ENCODE measurements around the gene KDM4D. TPM values are rescaled to one million over a fixed set of nuclear protein-coding genes. Genes with fewer than 3 reads are reported as not detected.

Gene KDM4D
- polyA plus RNA-seq, 3 donors = 0.03 to 0.16 TPM; not detected in 1

GRCh38 chr11:94934362-94934761, 39.1 kb upstream of the KDM4D start:
- Mint-ChIP-seq H3K4me3 (no peak overlapping the region), H3K4me1 (no peaks in the 10 kb centered on the region), H3K27me3 (ENCODE audit: low read depth in 3 of 3) (peaks cover 1 to 5% (median 3%) of the 10 kb centered on the region in 3 donors), H3K36me3 (no peaks in the 10 kb centered on the region), H3K9me3 (peaks cover 0 to 2% (median 0%) of the 10 kb centered on the region in 7 donors), H3K27ac (peak overlapping the region in 1 of 7 donors; percentile 65)
- no peak overlapping the region for H3K4me2 ChIP-seq (replicated peaks; ENCODE audit: extremely low read depth, low read length, poor library complexity, severe bottlenecking)
- intact Hi-C loops (cut with micrococcal nuclease) = no loop called here
- no peak for DNase-seq
- WGBS (ENCODE audit: insufficient coverage) = 88% methylated on average over 3 of the region's 4 CpGs
- no peak overlapping the region for H3K9ac ChIP-seq (ENCODE audit: insufficient read depth, low read length, poor library complexity, severe bottlenecking)
- no peak for TF ChIP-seq CTCF (IDR thresholded peaks at IDR 0.05)
- no peaks in the 10 kb centered on the region for H4K20me1 ChIP-seq (ENCODE audit: insufficient read depth, low read length)
- no peaks in the 10 kb centered on the region for H3K9me3 ChIP-seq (replicated peaks in 1 of 2; ENCODE audit: control insufficient read depth in 1 of 2, insufficient read depth in 1 of 2, low read length in 2 of 2)
- H3K27ac ChIP-seq (ENCODE audit: low read depth in 1 of 2, low read length in 2 of 2) = no peak overlapping the region
- no peaks in the 10 kb centered on the region for H3K27me3 ChIP-seq (ENCODE audit: control insufficient read depth in 2 of 2, insufficient read depth in 2 of 2, low read length in 2 of 2)
- H3K36me3 ChIP-seq (replicated peaks in 1 of 2; ENCODE audit: control insufficient read depth in 1 of 2, insufficient read depth in 2 of 2, low read length in 2 of 2) = no peaks in the 10 kb centered on the region
- no peaks in the 10 kb centered on the region for H3K79me2 ChIP-seq (ENCODE audit: insufficient read depth, low read length)
- no peak overlapping the region for H2AFZ ChIP-seq (ENCODE audit: insufficient read depth, low read depth, low read length, poor library complexity, severe bottlenecking)
- no peak overlapping the region for H3K4me3 ChIP-seq (replicated peaks in 1 of 3; ENCODE audit: low read depth in 2 of 3, low read length in 3 of 3)
- no peaks in the 10 kb centered on the region for H3K4me1 ChIP-seq (ENCODE audit: control insufficient read depth in 1 of 2, insufficient read depth in 2 of 2, low read length in 2 of 2)

DNA sequence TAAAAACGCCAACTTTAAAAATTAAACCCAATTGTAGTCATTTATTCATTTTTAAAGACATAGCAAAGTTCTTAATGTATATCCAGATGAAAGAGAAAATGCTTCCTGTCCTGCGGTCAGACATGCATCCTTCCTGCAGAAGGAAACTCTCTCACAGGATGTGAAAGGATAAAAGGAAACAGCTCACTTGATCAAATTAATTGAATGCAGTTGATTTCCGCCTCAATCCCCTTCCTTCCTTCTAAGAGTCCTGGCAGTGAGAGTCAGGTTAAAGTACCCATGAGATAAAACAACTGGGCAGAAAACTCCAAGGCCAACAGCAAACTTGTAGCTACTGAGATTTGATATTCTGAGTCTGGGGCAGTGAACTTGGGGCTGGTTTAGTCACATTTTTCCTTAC, 38.7 kb upstream of the KDM4D start:
- Mint-ChIP-seq H3K9me3 (peaks cover 0 to 2% (median 0%) of the 10 kb centered on the region in 7 donors), H3K27me3 (ENCODE audit: low read depth in 3 of 3) (peaks cover 1 to 5% (median 3%) of the 10 kb centered on the region in 3 donors), H3K4me1 (no peaks in the 10 kb centered on the region), H3K4me3 (no peak overlapping the region), H3K27ac (no peak overlapping the region), H3K36me3 (no peaks in the 10 kb centered on the region)
- Histone ChIP-seq H3K9me3 (replicated peaks in 1 of 2; ENCODE audit: control insufficient read depth in 1 of 2, insufficient read depth in 1 of 2, low read length in 2 of 2) (no peaks in the 10 kb centered on the region), H3K79me2 (ENCODE audit: insufficient read depth, low read length) (no peaks in the 10 kb centered on the region), H3K4me3 (replicated peaks in 1 of 3; ENCODE audit: low read depth in 2 of 3, low read length in 3 of 3) (no peak overlapping the region), H3K36me3 (replicated peaks in 1 of 2; ENCODE audit: control insufficient read depth in 1 of 2, insufficient read depth in 2 of 2, low read length in 2 of 2) (no peaks in the 10 kb centered on the region), H2AFZ (ENCODE audit: insufficient read depth, low read depth, low read length, poor library complexity, severe bottlenecking) (no peak overlapping the region), H3K4me2 (replicated peaks; ENCODE audit: extremely low read depth, low read length, poor library complexity, severe bottlenecking) (no peak overlapping the region), H3K9ac (ENCODE audit: insufficient read depth, low read length, poor library complexity, severe bottlenecking) (no peak overlapping the region), H3K27me3 (ENCODE audit: control insufficient read depth in 2 of 2, insufficient read depth in 2 of 2, low read length in 2 of 2) (no peaks in the 10 kb centered on the region), H3K4me1 (ENCODE audit: control insufficient read depth in 1 of 2, insufficient read depth in 2 of 2, low read length in 2 of 2) (no peaks in the 10 kb centered on the region), H4K20me1 (ENCODE audit: insufficient read depth, low read length) (no peaks in the 10 kb centered on the region), H3K27ac (ENCODE audit: low read depth in 1 of 2, low read length in 2 of 2) (no peak overlapping the region)
- no peak for TF ChIP-seq CTCF (IDR thresholded peaks at IDR 0.05)
- intact Hi-C loops (cut with micrococcal nuclease) = no loop called here
- no peak for DNase-seq
- WGBS (ENCODE audit: insufficient coverage) = no CpG with 5 or more reads among the region's 3 CpGs

All from CD14-positive monocyte (primary cell).